PFSK-1 (cell line): Measurements from ENCODE around the gene GMPPB.

Source experiments
- POLR2AphosphoS5 ChIP-seq: IDR thresholded peaks from 2 replicates; pipeline ENCODE4 v1.6.1; 2012; ENCODE audit warnings: low read depth, mild to moderate bottlenecking, control low read depth, low read length, moderate library complexity
- SIN3A ChIP-seq: IDR thresholded peaks from 2 replicates; pipeline ENCODE4 v1.6.1; 2012; ENCODE audit warnings: mild to moderate bottlenecking, low read length, moderate library complexity, borderline replicate concordance; ENCODE audit not compliant: insufficient read depth
- TAF1 ChIP-seq: IDR thresholded peaks from 2 replicates; pipeline ENCODE4 v1.6.1; 2012; ENCODE audit warnings: low read length, control low read depth, borderline replicate concordance; ENCODE audit not compliant: insufficient read depth

- TF ChIP-seq POLR2AphosphoS5 (no peak), SIN3A (no peak), TAF1 (no peak)
These were observed 489 bp downstream of the GMPPB start for GRCh38 chr3:49723296-49723627.
